K562 (cell line): ENCODE measurements around the gene SUCNR1. TPM values are rescaled to one million over a fixed set of nuclear protein-coding genes. Genes with fewer than 3 reads are reported as not detected.

Experiments
- ATAC-seq: fragments of 200-7000 bp; cut with Tn5 transposase; 3 replicates; pipeline ENCODE4 v1.9.1; 2020; ENCODE audit warnings: moderate library complexity
- BruUV-seq: library from RNA; stranded (reverse); fragments of 400-500 nt; replicated peaks from 2 replicates; lab custom pipeline; 2021; lab: Mats Ljungman, UMichigan
- CTCF ChIA-PET: fragments of 300-600 bp; formaldehyde crosslinking; extraction: SDS; loops from one replicate; lab custom pipeline; 2021; ENCODE audit warnings: low intra/inter-chr PET ratio; lab: Yijun Ruan, JAX
- POLR2A ChIA-PET: fragments of 300-600, 350-650 bp; sonication (Branson Sonifier 250); formaldehyde crosslinking; extraction: SDS; loops from one replicate; lab custom pipeline; 2021; ENCODE audit warnings: antibody characterized with exemption, inconsistent platforms; lab: Yijun Ruan, JAX
- DNase-seq, 4 experiments: peaks; one replicate each; pipeline versions ENCODE4 v3.0.0 to v3.0.0-alpha.2; 2011 to 2018; ENCODE audit warnings: low spot score in 3 of 4, mixed read lengths in 3 of 4; ENCODE audit errors: extremely low read depth in 1 of 4
- FAIRE-seq: peaks from 2 replicates; lab custom pipeline; 2011; peaks lifted over from hg19 to GRCh38; lab: Jason Lieb, UNC
- H2AFZ ChIP-seq: 2 replicates; pipeline ENCODE4 v1.6.0; 2011; ENCODE audit warnings: low read depth, low read length, control low read depth, inconsistent platforms
- H3K27ac ChIP-seq: fragments of 200-600 bp; 3 replicates; pipeline ENCODE4 v1.8.0; 2011; ENCODE audit warnings: low read depth, mild to moderate bottlenecking, control low read depth, inconsistent platforms, low read length, moderate library complexity, mixed read lengths; ENCODE audit errors: extremely low read depth
- H3K27me3 ChIP-seq, 2 experiments: fragments of 300-600 bp in 1 of 2; 2 replicates in 1 of 2; 3 replicates in 1 of 2; pipeline versions ENCODE4 v1.6.0 to v1.8.0; 2011; ENCODE audit warnings: inconsistent platforms in 2 of 2, low read length in 2 of 2, mild to moderate bottlenecking in 1 of 2, mixed read lengths in 1 of 2, moderate library complexity in 1 of 2; ENCODE audit not compliant: control insufficient read depth in 2 of 2, insufficient read depth in 2 of 2
- H3K36me3 ChIP-seq: fragments of 300-600 bp; 3 replicates; pipeline ENCODE4 v1.8.0; 2011; ENCODE audit warnings: mild to moderate bottlenecking, low read length, inconsistent platforms; ENCODE audit not compliant: control insufficient read depth, insufficient read depth
- H3K4me1 ChIP-seq, 2 experiments: fragments of 200-600 bp in 1 of 2; replicated peaks in 1 of 2; 2 replicates in 1 of 2; 3 replicates in 1 of 2; pipeline versions ENCODE4 v1.5.1 to v1.8.0; 2011; ENCODE audit warnings: inconsistent platforms in 2 of 2, low read length in 2 of 2, mild to moderate bottlenecking in 1 of 2, mixed read lengths in 1 of 2, moderate library complexity in 1 of 2; ENCODE audit not compliant: control insufficient read depth in 2 of 2, insufficient read depth in 2 of 2
- H3K4me2 ChIP-seq: 2 replicates; pipeline ENCODE4 v1.6.1; 2011; ENCODE audit warnings: low read length, control low read depth, inconsistent platforms, mixed read lengths; ENCODE audit not compliant: insufficient read depth
- H3K4me3 ChIP-seq: fragments of 200-600 bp; sonication (generic), shearing (Covaris generic); 2 replicates; pipeline ENCODE4 v1.5.1; 2016; ENCODE audit warnings: control low read depth, inconsistent platforms
- H3K79me2 ChIP-seq: fragments of 200-600 bp; 3 replicates; pipeline ENCODE4 v1.8.0; 2011; ENCODE audit warnings: low read length, inconsistent platforms; ENCODE audit not compliant: control insufficient read depth, insufficient read depth
- H3K9ac ChIP-seq, 2 experiments: 2 replicates each; pipeline versions ENCODE4 v1.6.0 to v1.6.1; 2011; ENCODE audit warnings: low read depth in 2 of 2, low read length in 2 of 2, control low read depth in 1 of 2, inconsistent platforms in 1 of 2, mild to moderate bottlenecking in 1 of 2, mixed read lengths in 1 of 2; ENCODE audit not compliant: insufficient read depth in 1 of 2
- H3K9me1 ChIP-seq: one replicate; pipeline ENCODE4 v1.6.0; 2011; ENCODE audit warnings: inconsistent platforms, mild to moderate bottlenecking, low read length, moderate library complexity; ENCODE audit not compliant: control insufficient read depth, insufficient read depth
- H3K9me3 ChIP-seq: replicated peaks from 2 replicates; pipeline ENCODE4 v1.5.1; 2011; ENCODE audit warnings: low read depth, low read length, inconsistent platforms; ENCODE audit not compliant: control insufficient read depth, insufficient read depth
- H4K20me1 ChIP-seq: replicated peaks from 2 replicates; pipeline ENCODE4 v1.6.1; 2011; ENCODE audit warnings: low read length, inconsistent platforms, mixed read lengths; ENCODE audit not compliant: control insufficient read depth, insufficient read depth
- ELK1 ChIP-seq: sonication (generic); formaldehyde crosslinking; IDR thresholded peaks from 2 replicates; pipeline ENCODE4 v1.8.1; 2022; ENCODE audit warnings: missing genetic modification reagents
- HOXB6 ChIP-seq: fragments of 250-450 bp; sonication (Bioruptor Pico); IDR thresholded peaks from 2 replicates; pipeline ENCODE4 v1.5.1; 2022; ENCODE audit warnings: mild to moderate bottlenecking, borderline replicate concordance
- ILK ChIP-seq: fragments of 450-650 bp; IDR thresholded peaks from 2 replicates; pipeline ENCODE4 v1.6.1; 2016; ENCODE audit warnings: missing genetic modification characterization, low read depth, mild to moderate bottlenecking, missing compliant biosample characterization, moderate library complexity, borderline replicate concordance
- IRF2 ChIP-seq: sonication (generic); formaldehyde crosslinking; IDR thresholded peaks from 2 replicates; pipeline ENCODE4 v1.8.1; 2022; ENCODE audit warnings: mild to moderate bottlenecking, missing genetic modification reagents
- KDM1A ChIP-seq, 2 experiments: fragments of 450-650 bp; IDR thresholded peaks; 2 replicates each; pipeline ENCODE4 v1.6.1; 2016; ENCODE audit warnings: mild to moderate bottlenecking in 2 of 2
- NCOA4 ChIP-seq: fragments of 450-650 bp; IDR thresholded peaks from 2 replicates; pipeline ENCODE4 v1.6.1; 2018; ENCODE audit warnings: mild to moderate bottlenecking; ENCODE audit not compliant: partially characterized antibody
- REST ChIP-seq, 2 experiments: fragments of 450-650 bp; formaldehyde crosslinking in 1 of 2; IDR thresholded peaks; 2 replicates each; pipeline versions ENCODE4 v1.4.0 to v1.6.1; 2014 to 2020; ENCODE audit warnings: mild to moderate bottlenecking in 2 of 2, borderline replicate concordance in 1 of 2, low read depth in 1 of 2
- RUNX1 ChIP-seq: sonication (generic); IDR thresholded peaks from 2 replicates; pipeline ENCODE4 v1.6.1; 2016; ENCODE audit warnings: antibody characterized with exemption, low read depth
- SMARCA5 ChIP-seq: fragments of 450-650 bp; IDR thresholded peaks from 2 replicates; pipeline ENCODE4 v1.6.1; 2016
- ZNF217 ChIP-seq: sonication (generic); formaldehyde crosslinking; IDR thresholded peaks from 2 replicates; pipeline ENCODE4 v1.8.0; 2022; ENCODE audit warnings: mild to moderate bottlenecking, missing genetic modification reagents
- WGBS: fragments of 100-300 bp; shearing (Covaris generic); methylation state at CpG from one replicate; pipeline ENCODE4 v1.1.6; 2016; ENCODE audit warnings: low coverage, mixed read lengths; ENCODE audit not compliant: insufficient coverage; ENCODE audit errors: missing lambda C conversion rate; 5-methylcytosine and 5-hydroxymethylcytosine counted together
- in situ Hi-C: fragments of 300-500 bp; cut with MboI; formaldehyde crosslinking; loops from 4 replicates; pipeline ENCODE4 v1.15.0; 2018; ENCODE audit warnings: inconsistent platforms, mixed read lengths
- intact Hi-C: fragments of 100-400 bp; cut with micrococcal nuclease; formaldehyde crosslinking; loops from 2 replicates; pipeline ENCODE4 v1.14.2; 2022
- polyA plus RNA-seq, 8 experiments: library from polyadenylated mRNA; depleted of rRNA in 4 of 8; stranded (reverse) in 5 of 8; unstranded in 3 of 8; fragments of >200 nt; fragmentation: Nextera tagmentation in 2 of 8; fragmentation: Illumina TruSeq in 1 of 8; extraction: Ambion mirVana in 2 of 8; extraction: Trizol in 1 of 8; gene quantifications; 2 replicates each; pipeline versions ENCODE4 v1.2.1 to v1.2.3, GENCODE V29; 2011 to 2014; ENCODE audit warnings: inconsistent platforms in 1 of 8, missing spikeins in 1 of 8
- total RNA-seq, 7 experiments: library from RNA; depleted of rRNA in 6 of 7; stranded (reverse); fragments of >200 nt in 6 of 7; fragmentation: Illumina TruSeq in 2 of 7; extraction: Trizol in 2 of 7; gene quantifications; 2 replicates each; pipeline versions ENCODE4 v1.2.1 to v1.2.3, GENCODE V29; 2011 to 2021; ENCODE audit warnings: low replicate concordance in 1 of 7
- TF ChIP-seq, protein P1 (sequence below): sonication (generic); formaldehyde crosslinking; IDR thresholded peaks from 2 replicates; pipeline ENCODE4 v1.8.0; 2023; ENCODE audit warnings: mild to moderate bottlenecking, missing genetic modification reagents

SUCNR1 gene
- total and polyA plus RNA-seq, 9 of the 15 experiments (the other 6 are each of a cell fraction or from before 2014, with no cell fraction given), result 0.04 to 0.54 (median 0.13) TPM

DNA sequence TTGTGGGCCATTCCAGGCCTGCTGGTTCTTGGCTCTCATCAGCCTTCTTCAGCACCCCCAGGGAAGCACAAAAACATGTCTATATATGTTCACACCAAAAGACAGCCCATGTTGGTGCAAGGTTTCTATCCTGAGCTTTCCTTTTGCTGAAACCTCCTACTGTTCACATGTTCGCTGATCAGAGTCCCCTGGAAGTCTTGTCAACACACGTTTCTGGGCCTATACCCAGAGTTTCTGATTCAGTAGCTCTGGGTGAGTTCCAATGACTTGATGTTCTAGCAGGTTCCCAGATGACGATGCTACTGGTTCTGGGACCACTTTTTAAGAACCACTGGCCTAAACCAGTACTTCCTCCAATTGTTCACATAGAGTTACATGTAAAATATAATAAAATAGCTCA is 46.0 kb downstream of the SUCNR1 start:
- no peaks in the 10 kb centered on the region; a peak in 1 of 5 replicates for H3K4me1 ChIP-seq
- H3K4me3 ChIP-seq, result no peak overlapping the region
- no peak overlapping the region for H3K27ac ChIP-seq
- in situ Hi-C loops, result loop anchor here (10.0 kb wide), 1 partner anchor 485 kb away; no protein-coding TSS in a partner anchor
- intact Hi-C loops, result loop anchor here (2.0 to 10.0 kb wide), 3 partner anchors 257 to 755 kb away; no protein-coding TSS in a partner anchor
- no peak for FAIRE-seq
- no peaks in the 10 kb centered on the region for H3K36me3 ChIP-seq
- ATAC-seq, result no peak
- no TSS peak for BruUV-seq
- no peaks in the 10 kb centered on the region for H3K9me1 ChIP-seq
- ChIA-PET CTCF (no interaction called here), POLR2A (interaction anchor here (0.6 to 1.0 kb wide), 2 partner anchors 82 to 916 kb away, joined by 3 read pairs; no protein-coding TSS in a partner anchor)
- DNase-seq, result no peak
- H4K20me1 ChIP-seq, result no peaks in the 10 kb centered on the region
- no peak overlapping the region for H3K4me2 ChIP-seq
- H3K9ac ChIP-seq, result no peak overlapping the region
- WGBS, result 20% methylated on average over 3 of the region's 3 CpGs
- H3K27me3 ChIP-seq, result no peaks in the 10 kb centered on the region
- no peaks in the 10 kb centered on the region for H3K79me2 ChIP-seq
- no peak overlapping the region for H2AFZ ChIP-seq
- no peaks in the 10 kb centered on the region for H3K9me3 ChIP-seq
- TF ChIP-seq REST (IDR thresholded peaks at IDR 0.05; ENCODE audit: borderline replicate concordance) (no peak), REST (CRISPR knock-in tag; IDR thresholded peaks at IDR 0.05; ENCODE audit: low read depth) (no peak), IRF2 (no peak), KDM1A (IDR thresholded peaks at IDR 0.05) (no peak), NCOA4 (no peak), ZNF217 (CRISPR knock-in tag) (no peak), ELK1 (CRISPR knock-in tag) (no peak), RUNX1 (no peak), ILK (tag) (no peak), SMARCA5 (no peak), HOXB6 (CRISPR knock-in tag) (no peak)
- TF ChIP-seq, protein P1, sequence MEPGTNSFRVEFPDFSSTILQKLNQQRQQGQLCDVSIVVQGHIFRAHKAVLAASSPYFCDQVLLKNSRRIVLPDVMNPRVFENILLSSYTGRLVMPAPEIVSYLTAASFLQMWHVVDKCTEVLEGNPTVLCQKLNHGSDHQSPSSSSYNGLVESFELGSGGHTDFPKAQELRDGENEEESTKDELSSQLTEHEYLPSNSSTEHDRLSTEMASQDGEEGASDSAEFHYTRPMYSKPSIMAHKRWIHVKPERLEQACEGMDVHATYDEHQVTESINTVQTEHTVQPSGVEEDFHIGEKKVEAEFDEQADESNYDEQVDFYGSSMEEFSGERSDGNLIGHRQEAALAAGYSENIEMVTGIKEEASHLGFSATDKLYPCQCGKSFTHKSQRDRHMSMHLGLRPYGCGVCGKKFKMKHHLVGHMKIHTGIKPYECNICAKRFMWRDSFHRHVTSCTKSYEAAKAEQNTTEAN (CRISPR knock-in tag), result no peak
